TTC549 (cell line): Measurements from ENCODE around the gene MOCS1.

ENCODE experiments used
- FAIRE-seq: peaks from 2 replicates; lab custom pipeline; 2012; peaks lifted over from hg19 to GRCh38; lab: Jason Lieb, UNC

MOCS1 gene

DNA sequence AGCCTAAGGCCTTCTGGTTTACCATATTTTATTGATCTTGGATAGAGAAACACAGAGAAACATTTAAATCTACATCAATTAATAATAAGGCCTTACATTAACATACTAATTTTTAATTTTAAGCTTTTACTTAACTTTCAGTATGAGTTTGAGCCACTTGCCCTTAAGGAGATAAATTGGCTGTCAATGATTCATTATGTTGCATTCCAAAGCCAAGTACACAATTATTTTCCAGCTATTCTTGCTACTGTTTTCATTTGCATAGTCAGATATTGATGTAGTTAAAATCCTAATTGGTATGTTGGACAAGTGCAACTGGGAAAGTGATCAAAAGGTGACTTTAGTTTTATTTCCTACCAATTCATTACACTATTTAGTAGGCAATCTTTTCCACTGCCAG is 58.2 kb downstream of the MOCS1 start:
- FAIRE-seq, result no peak

DNA sequence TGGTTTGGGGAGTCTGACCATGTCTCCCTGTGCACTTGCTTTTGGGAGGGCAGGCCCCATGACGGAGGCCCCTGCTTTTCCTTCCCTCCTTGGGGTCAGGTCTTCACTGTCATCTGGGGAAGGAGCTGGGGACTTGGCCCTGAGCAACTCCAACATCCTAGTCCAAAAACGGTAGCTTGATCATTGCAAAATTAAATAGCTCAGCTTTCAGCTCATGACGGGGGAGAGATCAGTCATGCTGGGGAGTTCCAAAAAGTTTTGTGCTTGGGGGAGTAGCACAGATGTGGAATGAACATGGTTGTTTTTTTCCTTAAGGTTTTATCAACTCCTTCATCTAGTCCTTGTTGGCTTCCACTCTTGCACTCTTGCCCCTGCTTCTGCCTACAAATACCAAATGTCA is 60.8 kb downstream of the MOCS1 start:
- FAIRE-seq, result no peak

DNA sequence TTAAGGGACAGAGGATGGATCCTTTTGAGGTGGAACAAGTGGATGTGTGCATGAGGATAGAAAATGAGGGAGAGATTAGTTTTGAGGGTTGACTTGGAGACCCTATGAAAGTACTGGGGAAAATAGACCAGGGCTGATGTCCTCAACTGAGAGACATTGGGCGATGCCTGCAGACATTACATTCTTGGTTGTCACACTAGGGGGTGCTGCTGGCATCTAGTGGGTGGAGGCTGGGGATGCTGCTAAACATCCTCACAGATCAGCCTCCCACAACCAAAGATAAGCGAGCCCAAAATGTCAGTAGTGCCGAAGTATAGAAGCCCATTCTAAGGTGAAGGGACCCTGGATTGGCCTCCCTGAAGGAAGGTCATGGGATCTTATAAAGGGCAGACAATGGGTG is 63.3 kb downstream of the MOCS1 start:
- no peak for FAIRE-seq

DNA sequence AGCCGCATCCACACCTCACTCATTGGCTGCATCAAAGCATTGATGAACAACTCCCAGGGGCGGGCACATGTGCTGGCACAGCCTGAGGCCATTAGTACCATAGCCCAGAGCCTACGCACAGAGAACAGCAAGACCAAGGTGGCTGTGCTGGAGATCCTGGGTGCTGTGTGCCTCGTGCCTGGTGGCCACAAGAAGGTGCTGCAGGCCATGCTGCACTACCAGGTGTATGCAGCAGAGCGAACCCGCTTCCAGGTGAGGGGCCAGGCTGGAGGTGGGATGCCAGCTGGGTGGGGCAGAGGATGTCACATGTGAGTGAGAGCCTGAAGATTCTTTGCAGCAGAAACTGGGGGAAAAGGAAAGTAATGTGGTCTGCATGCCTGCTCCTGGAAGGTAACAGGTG is 66.7 kb downstream of the MOCS1 start:
- no peak for FAIRE-seq

GRCh38 chr6:39865011-39865888 is 69.0 kb downstream of the MOCS1 start:
- FAIRE-seq, result no peak

- no peak for FAIRE-seq
These were observed 72.6 kb downstream of the MOCS1 start for GRCh38 chr6:39861663-39862062.

DNA sequence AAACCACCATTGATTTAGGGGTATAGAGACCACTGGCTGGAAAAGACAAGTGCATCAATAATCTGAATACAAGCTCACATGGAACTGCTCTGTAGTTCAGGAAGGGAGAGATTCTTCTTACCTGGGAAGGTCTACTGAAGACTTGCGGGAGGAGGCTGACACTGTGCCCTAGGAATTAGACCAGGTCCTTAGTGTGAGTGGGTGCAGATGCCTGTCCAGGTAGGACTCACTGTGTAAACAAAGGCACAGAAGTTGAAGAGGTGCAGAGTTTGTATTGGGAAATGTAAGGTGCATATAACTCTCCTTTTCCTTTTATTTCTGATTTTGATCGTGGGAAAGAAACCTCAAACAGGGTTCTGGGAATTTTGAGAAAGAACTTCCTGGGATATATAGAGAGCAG is 75.2 kb downstream of the MOCS1 start:
- FAIRE-seq, result no peak

- no peak for FAIRE-seq
These were observed 78.8 kb downstream of the MOCS1 start for GRCh38 chr6:39855356-39855995.
